ENCODE data around the gene CACNB4. TPM values are rescaled to one million over a fixed set of nuclear protein-coding genes. Genes with fewer than 3 reads are reported as not detected.
"Not testable (repeated sequence)": the region's sequence is repeated elsewhere in the genome, so short reads cannot be mapped to it uniquely, and the experiment has no call there.

Gene CACNB4
- polyA plus RNA-seq, 1 donor from 2014 or later = 29.0 TPM

GRCh38 chr2:151995161-151995557 lies 103.7 kb downstream of the CACNB4 start:
- H3K27me3 ChIP-seq (ENCODE audit: insufficient read depth, low read depth, low read length) = no peaks in the 10 kb centered on the region
- H3K4me2 ChIP-seq (ENCODE audit: low read length) = no peak overlapping the region
- H3K9me2 ChIP-seq (ENCODE audit: insufficient read depth, low read length) = no peaks in the 10 kb centered on the region
- no peak overlapping the region for H3K9ac ChIP-seq (ENCODE audit: low read length)
- H3K79me2 ChIP-seq (replicated peaks; ENCODE audit: insufficient read depth, low read length) = no peaks in the 10 kb centered on the region
- H3K9me3 ChIP-seq (ENCODE audit: low read length) = no peaks in the 10 kb centered on the region
- TF ChIP-seq RAD21 (conservative IDR thresholded peaks at IDR 0.05) = no peak
- TF ChIP-seq POLR2AphosphoS5 (IDR thresholded peaks at IDR 0.05) = no peak
- TF ChIP-seq REST (IDR thresholded peaks at IDR 0.05; ENCODE audit: borderline replicate concordance) = no peak
- no peak for TF ChIP-seq EP300 (conservative IDR thresholded peaks at IDR 0.05; ENCODE audit: poor library complexity, severe bottlenecking)
- no peak for TF ChIP-seq SMC3 (conservative IDR thresholded peaks at IDR 0.05; ENCODE audit: poor library complexity)
- TF ChIP-seq TAF1 (IDR thresholded peaks at IDR 0.05; ENCODE audit: low read depth) = no peak
- no peak for TF ChIP-seq CTCF (IDR thresholded peaks at IDR 0.05; ENCODE audit: poor library complexity, severe bottlenecking)
- no peak for TF ChIP-seq MXI1 (conservative IDR thresholded peaks at IDR 0.05; ENCODE audit: poor library complexity, severe bottlenecking)
- no peak for TF ChIP-seq EZH2 (IDR thresholded peaks at IDR 0.05; ENCODE audit: borderline replicate concordance, insufficient read depth, low read length, poor library complexity, severe bottlenecking)
- H3K4me3 ChIP-seq (ENCODE audit: low read length) = no peak overlapping the region
- no peaks in the 10 kb centered on the region for H3K36me3 ChIP-seq (ENCODE audit: insufficient read depth, low read length)
- no peak overlapping the region for H2AFZ ChIP-seq (ENCODE audit: low read depth, low read length)
- H4K20me1 ChIP-seq (ENCODE audit: insufficient read depth) = no peaks in the 10 kb centered on the region
- no peaks in the 10 kb centered on the region for H3F3A ChIP-seq (ENCODE audit: insufficient read depth, low read length, poor library complexity, severe bottlenecking)
- no peak overlapping the region for H3K27ac ChIP-seq (ENCODE audit: low read length)

- H3K9me3 ChIP-seq (ENCODE audit: low read length); H2AFZ ChIP-seq (ENCODE audit: low read depth, low read length); H3K36me3 ChIP-seq (ENCODE audit: insufficient read depth, low read length); H3K4me2 ChIP-seq (ENCODE audit: low read length); H4K20me1 ChIP-seq (ENCODE audit: insufficient read depth); H3F3A ChIP-seq (ENCODE audit: insufficient read depth, low read length, poor library complexity, severe bottlenecking); H3K79me2 ChIP-seq (replicated peaks; ENCODE audit: insufficient read depth, low read length); H3K4me3 ChIP-seq (ENCODE audit: low read length); H3K27me3 ChIP-seq (ENCODE audit: insufficient read depth, low read depth, low read length); H3K9ac ChIP-seq (ENCODE audit: low read length); H3K9me2 ChIP-seq (ENCODE audit: insufficient read depth, low read length); H3K27ac ChIP-seq (ENCODE audit: low read length): not testable (repeated sequence)
Measured at GRCh38 chr2:151994178-151994577, 104.7 kb downstream of the CACNB4 start.

- H4K20me1 ChIP-seq (ENCODE audit: insufficient read depth) = no peaks in the 10 kb centered on the region
- no peak overlapping the region for H3K4me3 ChIP-seq (ENCODE audit: low read length)
- H3F3A ChIP-seq (ENCODE audit: insufficient read depth, low read length, poor library complexity, severe bottlenecking) = no peaks in the 10 kb centered on the region
- no peaks in the 10 kb centered on the region for H3K9me3 ChIP-seq (ENCODE audit: low read length)
- no peaks in the 10 kb centered on the region for H3K36me3 ChIP-seq (ENCODE audit: insufficient read depth, low read length)
- TF ChIP-seq EP300 (conservative IDR thresholded peaks at IDR 0.05; ENCODE audit: poor library complexity, severe bottlenecking) = no peak
- no peak for TF ChIP-seq EZH2 (IDR thresholded peaks at IDR 0.05; ENCODE audit: borderline replicate concordance, insufficient read depth, low read length, poor library complexity, severe bottlenecking)
- TF ChIP-seq SMC3 (conservative IDR thresholded peaks at IDR 0.05; ENCODE audit: poor library complexity) = no peak
- H3K79me2 ChIP-seq (replicated peaks; ENCODE audit: insufficient read depth, low read length) = no peaks in the 10 kb centered on the region
- no peak overlapping the region for H2AFZ ChIP-seq (ENCODE audit: low read depth, low read length)
- H3K4me2 ChIP-seq (ENCODE audit: low read length) = no peak overlapping the region
- H3K27ac ChIP-seq (ENCODE audit: low read length) = no peak overlapping the region
- H3K9ac ChIP-seq (ENCODE audit: low read length) = no peak overlapping the region
- no peaks in the 10 kb centered on the region for H3K27me3 ChIP-seq (ENCODE audit: insufficient read depth, low read depth, low read length)
- no peaks in the 10 kb centered on the region for H3K9me2 ChIP-seq (ENCODE audit: insufficient read depth, low read length)
Measured at GRCh38 chr2:151991010-151991409, 107.8 kb downstream of the CACNB4 start.
